Tibial nerve (tissue), 4 donors: ENCODE results near the gene DNAJB6. TPM values are rescaled to one million over a fixed set of nuclear protein-coding genes. Genes with fewer than 3 reads are reported as not detected.

Experiments
- DNase-seq, 2 donors: peaks; one replicate each; pipeline ENCODE4 v3.0.0-alpha.2; 2019; ENCODE audit warnings: low spot score in 2 of 2
- H3K27ac ChIP-seq, 4 donors: fragments of 200-600 bp; sonication (generic) in 3 of 4; one replicate each; pipeline ENCODE4 v1.5.1; 2017 to 2019; ENCODE audit warnings: mild to moderate bottlenecking in 1 of 4
- H3K27me3 ChIP-seq, 2 donors: fragments of 200-600 bp; sonication (generic) in 1 of 2; one replicate each; pipeline versions ENCODE4 v1.5.1 to v1.6.0; 2017 to 2019
- H3K36me3 ChIP-seq, 3 donors: fragments of 200-600 bp; sonication (generic); one replicate each; pipeline ENCODE4 v1.5.1; 2018 to 2019
- H3K4me1 ChIP-seq, 4 donors: fragments of 200-600 bp; sonication (generic) in 3 of 4; one replicate each; pipeline ENCODE4 v1.5.1; 2017 to 2019
- H3K4me3 ChIP-seq, 4 donors: fragments of 200-600 bp; sonication (generic) in 3 of 4; one replicate each; pipeline ENCODE4 v1.5.1; 2017 to 2019; ENCODE audit warnings: mild to moderate bottlenecking in 1 of 4, moderate library complexity in 1 of 4
- H3K9me3 ChIP-seq, 4 donors: fragments of 200-600 bp; sonication (generic) in 3 of 4; one replicate each; pipeline ENCODE4 v1.5.1; 2017 to 2019
- CTCF ChIP-seq, 5 experiments: fragments of 200-600 bp in 3 of 5; fragments of 450-650 bp in 2 of 5; sonication (generic) in 3 of 5; IDR thresholded peaks; one replicate each; pipeline ENCODE4 v1.5.1; 2016 to 2019; ENCODE audit warnings: antibody characterized with exemption in 5 of 5, mild to moderate bottlenecking in 3 of 5, moderate library complexity in 2 of 5
- EP300 ChIP-seq, 2 donors: sonication (generic); formaldehyde crosslinking; IDR thresholded peaks; one replicate each; pipeline ENCODE4 v1.6.1; 2017; ENCODE audit warnings: antibody characterized with exemption in 2 of 2, mild to moderate bottlenecking in 1 of 2
- POLR2A ChIP-seq, 2 donors: fragments of 450-650 bp; IDR thresholded peaks; one replicate each; pipeline ENCODE4 v1.6.1; 2017; ENCODE audit warnings: antibody characterized with exemption in 2 of 2, mild to moderate bottlenecking in 2 of 2, moderate library complexity in 2 of 2
- WGBS, 2 donors: methylation state at CpG; one replicate each; pipeline ENCODE4 v1.1.5; 2018; 5-methylcytosine and 5-hydroxymethylcytosine counted together
- total RNA-seq, 4 donors: library from RNA; depleted of rRNA; stranded (reverse); fragments of >200 nt; gene quantifications; one replicate each; pipeline ENCODE4 v1.1.0, GENCODE V29; 2016

DNAJB6 gene
- total RNA-seq, 4 donors from 2014 or later: 85.5 to 106 (median 96.9) TPM

- TF ChIP-seq EP300 (IDR thresholded peaks at IDR 0.05): no peak
- TF ChIP-seq CTCF (IDR thresholded peaks at IDR 0.05): no peak
- no peak for TF ChIP-seq POLR2A (IDR thresholded peaks at IDR 0.05)
- H3K36me3 ChIP-seq: peaks cover 0 to 60% (median 0%) of the 10 kb centered on the region in 3 donors
- H3K27me3 ChIP-seq: no peaks in the 10 kb centered on the region
- no peak overlapping the region for H3K4me3 ChIP-seq
- H3K4me1 ChIP-seq: peaks cover 0 to 23% (median 0%) of the 10 kb centered on the region in 4 donors
- no peak for DNase-seq
- 90% methylated on average over 19 of the region's 19 CpGs for WGBS, 2 donors
- no peaks in the 10 kb centered on the region for H3K9me3 ChIP-seq
- peak overlapping the region in 2 of 4 donors; percentile 51 to 60 for H3K27ac ChIP-seq
Measured at GRCh38 chr7:157399086-157399687, 62.4 kb downstream of the DNAJB6 start.

- Histone ChIP-seq H3K27me3 (no peaks in the 10 kb centered on the region), H3K36me3 (peaks cover 0 to 61% (median 0%) of the 10 kb centered on the region in 3 donors), H3K27ac (no peak overlapping the region), H3K4me1 (peaks cover 0 to 23% (median 0%) of the 10 kb centered on the region in 4 donors), H3K4me3 (no peak overlapping the region), H3K9me3 (no peaks in the 10 kb centered on the region)
- WGBS, 2 donors: 89 to 95% methylated on average over 38 of the region's 38 CpGs
- no peak for DNase-seq
- TF ChIP-seq CTCF (IDR thresholded peaks at IDR 0.05) (no peak), POLR2A (IDR thresholded peaks at IDR 0.05) (no peak), EP300 (IDR thresholded peaks at IDR 0.05) (no peak)
Measured at GRCh38 chr7:157400171-157400860, 63.5 kb downstream of the DNAJB6 start.

- TF ChIP-seq POLR2A (IDR thresholded peaks at IDR 0.05) (no peak), EP300 (IDR thresholded peaks at IDR 0.05) (no peak), CTCF (IDR thresholded peaks at IDR 0.05) (no peak)
- H3K36me3 ChIP-seq: peaks cover 0 to 68% (median 0%) of the 10 kb centered on the region in 3 donors
Measured at GRCh38 chr7:157401567-157402387, 65.0 kb downstream of the DNAJB6 start.

GRCh38 chr7:157402388-157402703 is 65.5 kb downstream of the DNAJB6 start:
- H3K27ac ChIP-seq: no peak overlapping the region
- peaks cover 0 to 68% (median 0%) of the 10 kb centered on the region in 3 donors for H3K36me3 ChIP-seq
- TF ChIP-seq CTCF (IDR thresholded peaks at IDR 0.05): no peak
- TF ChIP-seq EP300 (IDR thresholded peaks at IDR 0.05): no peak
- no peak for TF ChIP-seq POLR2A (IDR thresholded peaks at IDR 0.05)
- H3K4me3 ChIP-seq: no peak overlapping the region
- 87 to 89% methylated on average over 6 to 10 of the region's 12 CpGs for WGBS, 2 donors
- no peak for DNase-seq
- H3K9me3 ChIP-seq: no peaks in the 10 kb centered on the region
- H3K4me1 ChIP-seq: peaks cover 0 to 21% (median 0%) of the 10 kb centered on the region in 4 donors
- H3K27me3 ChIP-seq: no peaks in the 10 kb centered on the region

More at GRCh38 chr7:157401567-157402387, 65.0 kb downstream of the DNAJB6 start:
- 93 to 94% methylated on average over 26 to 29 of the region's 29 CpGs for WGBS, 2 donors
- H3K27me3 ChIP-seq: no peaks in the 10 kb centered on the region
- no peaks in the 10 kb centered on the region for H3K9me3 ChIP-seq
- H3K27ac ChIP-seq: no peak overlapping the region
- H3K4me1 ChIP-seq: peaks cover 0 to 23% (median 0%) of the 10 kb centered on the region in 4 donors
- no peak overlapping the region for H3K4me3 ChIP-seq
- DNase-seq: no peak
